Fibroblast of lung (primary cell): ENCODE data around the gene RPS14. TPM values are rescaled to one million over a fixed set of nuclear protein-coding genes. Genes with fewer than 3 reads are reported as not detected.

Source experiments
- DNase-seq, 2 donors: peaks; one replicate each; pipeline versions ENCODE4 v3.0.0 to v3.0.0-alpha.2; 2010; ENCODE audit warnings: low read depth in 2 of 2
- H2AFZ ChIP-seq: 2 replicates; pipeline ENCODE4 v1.5.1; 2012; ENCODE audit warnings: low read length, control low read depth, inconsistent platforms
- H3K27ac ChIP-seq: 2 replicates; pipeline ENCODE4 v1.5.1; 2011; ENCODE audit warnings: low read length, control low read depth; ENCODE audit not compliant: insufficient read depth
- H3K27me3 ChIP-seq: 2 replicates; pipeline ENCODE4 v1.5.1; 2011; ENCODE audit warnings: mild to moderate bottlenecking, low read length; ENCODE audit not compliant: control insufficient read depth, insufficient read depth
- H3K36me3 ChIP-seq: 2 replicates; pipeline ENCODE4 v1.5.1; 2011; ENCODE audit warnings: low read length; ENCODE audit not compliant: control insufficient read depth, insufficient read depth
- H3K4me1 ChIP-seq: 2 replicates; pipeline ENCODE4 v1.5.1; 2011; ENCODE audit warnings: low read length; ENCODE audit not compliant: control insufficient read depth, insufficient read depth; ENCODE audit errors: extremely low read depth
- H3K4me2 ChIP-seq: 2 replicates; pipeline ENCODE4 v1.5.1; 2011; ENCODE audit warnings: low read length, control low read depth; ENCODE audit not compliant: insufficient read depth; ENCODE audit errors: extremely low read depth
- H3K4me3 ChIP-seq, 4 experiments: fragments of 200-600 bp in 1 of 4; sonication (generic) in 1 of 4; replicated peaks in 1 of 4; 2 replicates each; pipeline ENCODE4 v1.5.1; 2011 to 2016; ENCODE audit warnings: low read length in 4 of 4, low read depth in 3 of 4, mild to moderate bottlenecking in 3 of 4, control low read depth in 2 of 4, inconsistent platforms in 1 of 4, mixed read lengths in 1 of 4; ENCODE audit not compliant: insufficient read depth in 1 of 4; ENCODE audit errors: control extremely low read depth in 1 of 4
- H3K79me2 ChIP-seq: 2 replicates; pipeline ENCODE4 v1.5.1; 2012; ENCODE audit warnings: mild to moderate bottlenecking, low read length, inconsistent platforms; ENCODE audit not compliant: control insufficient read depth, insufficient read depth
- H3K9ac ChIP-seq: 2 replicates; pipeline ENCODE4 v1.5.1; 2011; ENCODE audit warnings: mild to moderate bottlenecking, low read length, control low read depth; ENCODE audit not compliant: insufficient read depth
- H3K9me3 ChIP-seq: 2 replicates; pipeline ENCODE4 v1.5.1; 2012; ENCODE audit warnings: low read depth, low read length; ENCODE audit not compliant: control insufficient read depth, insufficient read depth
- H4K20me1 ChIP-seq: 2 replicates; pipeline ENCODE4 v1.5.1; 2011; ENCODE audit warnings: low read length; ENCODE audit not compliant: control insufficient read depth, insufficient read depth; ENCODE audit errors: extremely low read depth
- EZH2 ChIP-seq: IDR thresholded peaks from 2 replicates; pipeline ENCODE4 v1.5.1; 2012; ENCODE audit warnings: low read length, control low read depth, mild to moderate bottlenecking; ENCODE audit errors: missing control alignments
- polyA plus RNA-seq, 2 donors: library from polyadenylated mRNA; depleted of rRNA in 1 of 2; stranded (reverse) in 1 of 2; unstranded in 1 of 2; fragments of >200 nt; gene quantifications; 2 replicates each; pipeline ENCODE4 v1.2.1, GENCODE V29; 2011 to 2012; ENCODE audit warnings: missing spikeins in 1 of 2
- total RNA-seq: library from RNA; depleted of rRNA; stranded (reverse); fragments of >200 nt; gene quantifications from 2 replicates; pipeline ENCODE4 v1.2.1, GENCODE V29; 2014
- TF ChIP-seq, protein P1 (sequence below), 2 donors: IDR thresholded peaks in 1 of 2; conservative IDR thresholded peaks in 1 of 2; 1 replicate in 1 of 2; 2 replicates in 1 of 2; pipeline ENCODE4 v1.5.1; 2011 to 2012; ENCODE audit warnings: low read length in 2 of 2, control low read depth in 1 of 2, inconsistent platforms in 1 of 2, low read depth in 1 of 2, mild to moderate bottlenecking in 1 of 2

The RPS14 gene
- total and polyA plus RNA-seq, 2 donors (not counting 1 experiment from before 2014, with no cell fraction given) = 1,962 to 5,623 TPM

DNA sequence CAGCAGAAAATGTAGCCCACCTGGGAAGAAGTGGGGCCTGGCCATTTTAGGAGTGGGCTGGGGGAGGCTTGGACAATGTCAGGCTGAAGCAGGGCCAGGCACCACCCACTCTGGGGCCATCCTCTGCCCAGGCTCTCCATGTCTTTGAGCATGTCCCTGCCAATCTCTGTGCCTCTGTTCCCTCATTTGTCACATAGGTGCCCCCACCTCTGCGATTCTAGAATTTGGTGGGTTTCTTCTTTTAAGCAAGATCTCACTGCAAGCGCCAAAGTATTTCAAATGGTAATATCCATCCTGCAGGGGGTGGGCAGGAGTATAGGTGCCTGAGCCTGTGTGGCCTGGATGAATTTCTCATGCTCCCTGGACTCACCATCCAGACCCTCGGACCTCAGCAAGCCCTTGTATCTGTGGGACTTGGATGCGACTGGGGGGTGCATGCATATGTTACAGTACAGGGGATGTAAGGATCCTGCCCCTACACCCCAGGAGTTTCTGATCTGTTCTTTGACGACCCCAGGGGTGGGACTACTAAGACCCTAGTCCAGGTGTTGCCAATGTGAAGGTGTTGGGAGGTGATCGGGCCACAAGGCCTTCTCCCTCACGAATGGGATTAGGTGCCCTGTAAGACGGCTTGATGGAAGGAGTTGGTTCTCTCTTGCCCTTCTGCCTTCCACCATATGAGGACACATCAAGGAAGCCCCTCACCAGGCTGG lies 41.2 kb downstream of the RPS14 start:
- Histone ChIP-seq H3K4me3 (no peak overlapping the region), H3K9ac (no peak overlapping the region), H3K4me2 (no peak overlapping the region), H4K20me1 (no peaks in the 10 kb centered on the region), H3K27me3 (no peaks in the 10 kb centered on the region), H3K79me2 (no peaks in the 10 kb centered on the region), H2AFZ (no peak overlapping the region), H3K36me3 (no peaks in the 10 kb centered on the region), H3K27ac (no peak overlapping the region), H3K4me1 (peaks cover 3% of the 10 kb centered on the region), H3K9me3 (no peaks in the 10 kb centered on the region)
- TF ChIP-seq, protein P1, sequence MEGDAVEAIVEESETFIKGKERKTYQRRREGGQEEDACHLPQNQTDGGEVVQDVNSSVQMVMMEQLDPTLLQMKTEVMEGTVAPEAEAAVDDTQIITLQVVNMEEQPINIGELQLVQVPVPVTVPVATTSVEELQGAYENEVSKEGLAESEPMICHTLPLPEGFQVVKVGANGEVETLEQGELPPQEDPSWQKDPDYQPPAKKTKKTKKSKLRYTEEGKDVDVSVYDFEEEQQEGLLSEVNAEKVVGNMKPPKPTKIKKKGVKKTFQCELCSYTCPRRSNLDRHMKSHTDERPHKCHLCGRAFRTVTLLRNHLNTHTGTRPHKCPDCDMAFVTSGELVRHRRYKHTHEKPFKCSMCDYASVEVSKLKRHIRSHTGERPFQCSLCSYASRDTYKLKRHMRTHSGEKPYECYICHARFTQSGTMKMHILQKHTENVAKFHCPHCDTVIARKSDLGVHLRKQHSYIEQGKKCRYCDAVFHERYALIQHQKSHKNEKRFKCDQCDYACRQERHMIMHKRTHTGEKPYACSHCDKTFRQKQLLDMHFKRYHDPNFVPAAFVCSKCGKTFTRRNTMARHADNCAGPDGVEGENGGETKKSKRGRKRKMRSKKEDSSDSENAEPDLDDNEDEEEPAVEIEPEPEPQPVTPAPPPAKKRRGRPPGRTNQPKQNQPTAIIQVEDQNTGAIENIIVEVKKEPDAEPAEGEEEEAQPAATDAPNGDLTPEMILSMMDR (conservative IDR thresholded peaks at IDR 0.05 in 1 of 2, IDR thresholded peaks at IDR 0.05 in 1 of 2; ENCODE audit: low read depth in 1 of 2, low read length in 2 of 2) = no peak
- TF ChIP-seq EZH2 = no peak
- DNase-seq = no peak

DNA sequence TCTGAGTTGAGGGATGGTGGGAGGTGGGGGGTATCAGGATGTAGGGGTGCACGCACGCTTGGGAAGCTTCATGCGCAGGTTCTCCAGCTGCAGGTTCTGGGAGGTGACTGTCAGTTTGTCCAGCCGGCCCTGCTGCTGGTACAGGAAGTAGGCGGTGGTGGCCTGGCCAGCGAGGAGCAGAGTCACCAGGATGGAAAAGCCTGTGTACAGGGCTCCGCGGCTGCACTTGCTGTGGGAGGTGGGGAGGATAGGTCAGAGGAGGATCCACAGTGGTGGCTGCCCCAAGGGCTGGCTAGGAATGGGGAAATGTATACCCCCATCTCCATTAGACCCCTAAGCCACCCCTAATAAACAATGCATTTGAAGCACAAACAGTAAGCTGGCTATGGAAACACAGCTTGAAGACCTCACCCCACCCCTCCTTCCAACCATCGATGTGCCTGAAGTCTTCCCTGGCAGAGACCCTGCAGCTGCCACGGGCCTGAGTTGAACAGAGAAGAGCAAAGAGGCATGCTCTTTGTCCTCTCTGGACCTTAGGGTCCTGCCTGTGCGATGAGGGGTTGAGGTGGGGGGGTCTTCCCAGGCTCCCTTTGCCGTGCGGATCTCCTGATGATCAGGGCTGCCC lies 42.3 kb downstream of the RPS14 start:
- Histone ChIP-seq H3K9me3 (no peaks in the 10 kb centered on the region), H4K20me1 (no peaks in the 10 kb centered on the region), H3K9ac (no peak overlapping the region), H3K4me2 (no peak overlapping the region), H2AFZ (no peak overlapping the region), H3K4me1 (peaks cover 3% of the 10 kb centered on the region), H3K4me3 (no peak overlapping the region), H3K79me2 (no peaks in the 10 kb centered on the region), H3K27ac (no peak overlapping the region), H3K27me3 (no peaks in the 10 kb centered on the region), H3K36me3 (no peaks in the 10 kb centered on the region)
- DNase-seq = no peak
- TF ChIP-seq, protein P1 (conservative IDR thresholded peaks at IDR 0.05 in 1 of 2, IDR thresholded peaks at IDR 0.05 in 1 of 2; ENCODE audit: low read depth in 1 of 2, low read length in 2 of 2) = no peak
- no peak for TF ChIP-seq EZH2

DNA sequence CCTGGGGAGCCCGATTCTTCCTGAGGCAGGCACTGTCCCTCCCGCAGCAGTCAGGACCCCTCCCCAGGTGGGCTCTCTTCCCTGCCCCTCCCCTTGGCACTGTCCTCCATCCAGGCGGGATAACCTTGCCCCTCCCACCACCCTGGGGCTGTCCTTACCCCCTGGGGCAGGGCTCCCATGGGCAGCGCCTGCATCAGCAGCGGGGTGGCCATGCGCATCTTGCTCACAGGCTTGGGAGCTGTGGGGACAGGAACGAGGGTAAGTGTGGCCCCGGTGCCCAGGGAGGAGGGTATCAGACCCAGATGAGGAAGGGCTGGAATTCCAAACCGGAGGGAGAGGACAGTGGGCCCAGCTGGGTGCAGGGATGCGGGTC lies 42.8 kb downstream of the RPS14 start:
- H3K27me3 ChIP-seq = no peaks in the 10 kb centered on the region
- H2AFZ ChIP-seq = no peak overlapping the region
- no peak overlapping the region for H3K27ac ChIP-seq
- H4K20me1 ChIP-seq = no peaks in the 10 kb centered on the region
- no peak for TF ChIP-seq EZH2
- TF ChIP-seq, protein P1 (conservative IDR thresholded peaks at IDR 0.05 in 1 of 2, IDR thresholded peaks at IDR 0.05 in 1 of 2; ENCODE audit: low read depth in 1 of 2, low read length in 2 of 2) = no peak
- no peak for DNase-seq
- no peak overlapping the region for H3K9ac ChIP-seq
- no peak overlapping the region for H3K4me2 ChIP-seq
- peaks cover 3% of the 10 kb centered on the region for H3K4me1 ChIP-seq
- no peaks in the 10 kb centered on the region for H3K79me2 ChIP-seq
- no peak overlapping the region for H3K4me3 ChIP-seq
- H3K9me3 ChIP-seq = no peaks in the 10 kb centered on the region
- H3K36me3 ChIP-seq = no peaks in the 10 kb centered on the region
